ENCODE data around the gene CDS2.

Gene CDS2

DNA sequence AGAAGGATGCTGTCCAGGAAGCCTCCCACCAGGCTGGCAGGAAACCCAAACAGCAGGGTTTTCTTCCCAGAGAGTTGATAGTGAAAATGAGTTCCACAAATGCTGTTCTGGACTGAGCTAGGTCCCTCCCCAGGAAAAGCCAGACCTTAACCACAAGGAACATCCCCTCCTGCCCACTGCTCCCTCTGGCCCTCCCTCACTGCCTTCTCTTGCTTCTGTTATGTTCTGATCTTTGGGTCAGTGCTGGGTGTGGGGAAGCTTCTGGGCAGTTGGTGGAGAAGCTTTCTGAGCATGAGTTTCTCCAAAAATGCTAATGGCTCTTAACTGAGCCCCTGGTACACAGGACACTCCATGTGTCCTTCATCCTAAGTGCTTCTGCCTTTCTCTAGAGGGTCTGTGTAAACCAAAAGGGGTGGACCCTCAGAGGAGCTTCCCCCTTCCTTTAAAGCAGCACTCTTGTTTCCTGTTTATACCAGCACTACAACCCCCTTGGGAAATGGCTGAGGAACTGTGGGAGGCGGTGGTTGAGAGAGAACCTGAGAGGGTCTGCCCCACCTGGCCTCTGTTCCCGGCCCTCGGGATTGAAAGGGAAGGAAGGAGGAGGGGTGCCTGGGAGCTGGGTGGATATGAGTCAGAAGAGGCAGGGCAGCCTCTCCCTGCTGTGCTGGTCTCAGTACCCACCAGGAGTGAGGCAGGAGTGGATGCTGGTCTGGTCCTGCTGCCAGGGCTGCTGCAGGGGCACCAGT lies 42.0 kb downstream of the CDS2 start (continued):
- TF ChIP-seq, protein P1, sequence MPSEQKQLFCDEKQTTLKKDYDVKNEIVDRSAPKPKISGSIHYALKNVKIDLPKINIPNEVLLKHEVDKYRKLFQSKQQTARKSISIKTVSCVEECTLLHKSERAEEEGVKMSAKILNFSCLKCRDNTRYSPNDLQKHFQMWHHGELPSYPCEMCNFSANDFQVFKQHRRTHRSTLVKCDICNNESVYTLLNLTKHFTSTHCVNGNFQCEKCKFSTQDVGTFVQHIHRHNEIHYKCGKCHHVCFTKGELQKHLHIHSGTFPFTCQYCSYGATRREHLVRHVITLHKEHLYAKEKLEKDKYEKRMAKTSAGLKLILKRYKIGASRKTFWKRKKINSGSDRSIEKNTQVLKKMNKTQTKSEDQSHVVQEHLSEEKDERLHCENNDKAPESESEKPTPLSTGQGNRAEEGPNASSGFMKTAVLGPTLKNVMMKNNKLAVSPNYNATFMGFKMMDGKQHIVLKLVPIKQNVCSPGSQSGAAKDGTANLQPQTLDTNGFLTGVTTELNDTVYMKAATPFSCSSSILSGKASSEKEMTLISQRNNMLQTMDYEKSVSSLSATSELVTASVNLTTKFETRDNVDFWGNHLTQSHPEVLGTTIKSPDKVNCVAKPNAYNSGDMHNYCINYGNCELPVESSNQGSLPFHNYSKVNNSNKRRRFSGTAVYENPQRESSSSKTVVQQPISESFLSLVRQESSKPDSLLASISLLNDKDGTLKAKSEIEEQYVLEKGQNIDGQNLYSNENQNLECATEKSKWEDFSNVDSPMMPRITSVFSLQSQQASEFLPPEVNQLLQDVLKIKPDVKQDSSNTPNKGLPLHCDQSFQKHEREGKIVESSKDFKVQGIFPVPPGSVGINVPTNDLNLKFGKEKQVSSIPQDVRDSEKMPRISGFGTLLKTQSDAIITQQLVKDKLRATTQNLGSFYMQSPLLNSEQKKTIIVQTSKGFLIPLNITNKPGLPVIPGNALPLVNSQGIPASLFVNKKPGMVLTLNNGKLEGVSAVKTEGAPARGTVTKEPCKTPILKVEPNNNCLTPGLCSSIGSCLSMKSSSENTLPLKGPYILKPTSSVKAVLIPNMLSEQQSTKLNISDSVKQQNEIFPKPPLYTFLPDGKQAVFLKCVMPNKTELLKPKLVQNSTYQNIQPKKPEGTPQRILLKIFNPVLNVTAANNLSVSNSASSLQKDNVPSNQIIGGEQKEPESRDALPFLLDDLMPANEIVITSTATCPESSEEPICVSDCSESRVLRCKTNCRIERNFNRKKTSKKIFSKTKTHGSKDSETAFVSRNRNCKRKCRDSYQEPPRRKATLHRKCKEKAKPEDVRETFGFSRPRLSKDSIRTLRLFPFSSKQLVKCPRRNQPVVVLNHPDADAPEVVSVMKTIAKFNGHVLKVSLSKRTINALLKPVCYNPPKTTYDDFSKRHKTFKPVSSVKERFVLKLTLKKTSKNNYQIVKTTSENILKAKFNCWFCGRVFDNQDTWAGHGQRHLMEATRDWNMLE (tag by site-specific recombination; conservative IDR thresholded peaks at IDR 0.05; ENCODE audit: low read depth): no peak
- TF ChIP-seq ZNF530 (tag by site-specific recombination; IDR thresholded peaks at IDR 0.05; ENCODE audit: low read depth) (no peak), SP2 (tag by site-specific recombination; IDR thresholded peaks at IDR 0.05) (peak; percentile 41), ZBTB20 (tag by site-specific recombination; IDR thresholded peaks at IDR 0.05) (no peak; the same call in 1 of the 2 replicates), ZNF610 (tag by site-specific recombination; IDR thresholded peaks at IDR 0.05; ENCODE audit: borderline replicate concordance) (no peak), GLIS1 (tag by site-specific recombination; IDR thresholded peaks at IDR 0.05) (peak; percentile 92), ZIC2 (tag by site-specific recombination; IDR thresholded peaks at IDR 0.05) (peak; percentile 73)
- TF ChIP-seq, protein P2, sequence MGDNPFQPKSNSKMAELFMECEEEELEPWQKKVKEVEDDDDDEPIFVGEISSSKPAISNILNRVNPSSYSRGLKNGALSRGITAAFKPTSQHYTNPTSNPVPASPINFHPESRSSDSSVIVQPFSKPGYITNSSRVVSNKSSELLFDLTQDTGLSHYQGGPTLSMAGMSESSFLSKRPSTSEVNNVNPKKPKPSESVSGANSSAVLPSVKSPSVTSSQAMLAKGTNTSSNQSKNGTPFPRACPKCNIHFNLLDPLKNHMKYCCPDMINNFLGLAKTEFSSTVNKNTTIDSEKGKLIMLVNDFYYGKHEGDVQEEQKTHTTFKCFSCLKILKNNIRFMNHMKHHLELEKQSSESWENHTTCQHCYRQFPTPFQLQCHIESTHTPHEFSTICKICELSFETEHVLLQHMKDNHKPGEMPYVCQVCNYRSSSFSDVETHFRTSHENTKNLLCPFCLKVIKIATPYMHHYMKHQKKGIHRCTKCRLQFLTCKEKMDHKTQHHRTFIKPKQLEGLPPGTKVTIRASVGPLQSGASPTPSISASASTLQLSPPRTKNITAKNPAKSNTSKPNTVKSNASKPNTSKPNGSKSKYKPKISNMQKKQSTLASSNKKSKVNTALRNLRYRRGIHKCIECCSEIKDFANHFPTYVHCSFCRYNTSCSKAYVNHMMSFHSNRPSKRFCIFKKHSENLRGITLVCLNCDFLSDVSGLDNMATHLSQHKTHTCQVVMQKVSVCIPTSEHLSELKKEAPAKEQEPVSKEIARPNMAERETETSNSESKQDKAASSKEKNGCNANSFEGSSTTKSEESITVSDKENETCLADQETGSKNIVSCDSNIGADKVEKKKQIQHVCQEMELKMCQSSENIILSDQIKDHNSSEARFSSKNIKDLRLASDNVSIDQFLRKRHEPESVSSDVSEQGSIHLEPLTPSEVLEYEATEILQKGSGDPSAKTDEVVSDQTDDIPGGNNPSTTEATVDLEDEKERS (tag by site-specific recombination; IDR thresholded peaks at IDR 0.05): no peak
- TF ChIP-seq, protein P3, sequence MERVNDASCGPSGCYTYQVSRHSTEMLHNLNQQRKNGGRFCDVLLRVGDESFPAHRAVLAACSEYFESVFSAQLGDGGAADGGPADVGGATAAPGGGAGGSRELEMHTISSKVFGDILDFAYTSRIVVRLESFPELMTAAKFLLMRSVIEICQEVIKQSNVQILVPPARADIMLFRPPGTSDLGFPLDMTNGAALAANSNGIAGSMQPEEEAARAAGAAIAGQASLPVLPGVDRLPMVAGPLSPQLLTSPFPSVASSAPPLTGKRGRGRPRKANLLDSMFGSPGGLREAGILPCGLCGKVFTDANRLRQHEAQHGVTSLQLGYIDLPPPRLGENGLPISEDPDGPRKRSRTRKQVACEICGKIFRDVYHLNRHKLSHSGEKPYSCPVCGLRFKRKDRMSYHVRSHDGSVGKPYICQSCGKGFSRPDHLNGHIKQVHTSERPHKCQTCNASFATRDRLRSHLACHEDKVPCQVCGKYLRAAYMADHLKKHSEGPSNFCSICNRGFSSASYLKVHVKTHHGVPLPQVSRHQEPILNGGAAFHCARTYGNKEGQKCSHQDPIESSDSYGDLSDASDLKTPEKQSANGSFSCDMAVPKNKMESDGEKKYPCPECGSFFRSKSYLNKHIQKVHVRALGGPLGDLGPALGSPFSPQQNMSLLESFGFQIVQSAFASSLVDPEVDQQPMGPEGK (tag by site-specific recombination; IDR thresholded peaks at IDR 0.05): 0 out of 2 replicates have a peak, but pooled peaks have one; percentile 12
- TF ChIP-seq, protein P4, sequence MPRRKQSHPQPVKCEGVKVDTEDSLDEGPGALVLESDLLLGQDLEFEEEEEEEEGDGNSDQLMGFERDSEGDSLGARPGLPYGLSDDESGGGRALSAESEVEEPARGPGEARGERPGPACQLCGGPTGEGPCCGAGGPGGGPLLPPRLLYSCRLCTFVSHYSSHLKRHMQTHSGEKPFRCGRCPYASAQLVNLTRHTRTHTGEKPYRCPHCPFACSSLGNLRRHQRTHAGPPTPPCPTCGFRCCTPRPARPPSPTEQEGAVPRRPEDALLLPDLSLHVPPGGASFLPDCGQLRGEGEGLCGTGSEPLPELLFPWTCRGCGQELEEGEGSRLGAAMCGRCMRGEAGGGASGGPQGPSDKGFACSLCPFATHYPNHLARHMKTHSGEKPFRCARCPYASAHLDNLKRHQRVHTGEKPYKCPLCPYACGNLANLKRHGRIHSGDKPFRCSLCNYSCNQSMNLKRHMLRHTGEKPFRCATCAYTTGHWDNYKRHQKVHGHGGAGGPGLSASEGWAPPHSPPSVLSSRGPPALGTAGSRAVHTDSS (tag by site-specific recombination; IDR thresholded peaks at IDR 0.05): no peak
- TF ChIP-seq, protein P5, sequence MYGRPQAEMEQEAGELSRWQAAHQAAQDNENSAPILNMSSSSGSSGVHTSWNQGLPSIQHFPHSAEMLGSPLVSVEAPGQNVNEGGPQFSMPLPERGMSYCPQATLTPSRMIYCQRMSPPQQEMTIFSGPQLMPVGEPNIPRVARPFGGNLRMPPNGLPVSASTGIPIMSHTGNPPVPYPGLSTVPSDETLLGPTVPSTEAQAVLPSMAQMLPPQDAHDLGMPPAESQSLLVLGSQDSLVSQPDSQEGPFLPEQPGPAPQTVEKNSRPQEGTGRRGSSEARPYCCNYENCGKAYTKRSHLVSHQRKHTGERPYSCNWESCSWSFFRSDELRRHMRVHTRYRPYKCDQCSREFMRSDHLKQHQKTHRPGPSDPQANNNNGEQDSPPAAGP (tag by site-specific recombination; IDR thresholded peaks at IDR 0.05): peak; percentile 68; the same call in 1 of the 2 replicates

DNA sequence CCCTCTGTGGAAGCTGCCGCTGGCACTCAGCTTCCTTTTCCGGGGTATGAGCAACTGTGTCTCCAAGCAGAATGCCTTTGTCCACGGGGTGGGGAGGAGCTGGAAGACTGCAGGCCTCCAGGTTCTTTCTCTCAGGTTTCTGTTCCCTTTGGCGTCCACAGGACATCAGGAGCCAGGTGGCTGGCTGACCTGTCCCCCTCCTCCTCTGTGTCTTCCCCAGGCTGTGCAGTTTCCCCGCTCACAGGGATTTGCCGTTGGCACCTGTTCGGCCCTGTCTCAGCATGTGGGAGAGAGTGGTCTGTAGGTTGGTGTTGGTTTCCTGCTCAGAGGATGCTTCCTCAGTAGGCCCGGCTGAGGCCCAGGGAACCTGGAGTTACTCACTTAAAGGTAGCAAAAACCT lies 43.5 kb downstream of the CDS2 start:
- Histone ChIP-seq H3K36me3 (ENCODE audit: control insufficient read depth in 2 of 2, insufficient read depth in 1 of 2, low read length in 2 of 2) (peaks cover 0 to 22% of the 10 kb centered on the region in 2 experiments), H3K4me1 (ENCODE audit: control insufficient read depth, insufficient read depth, low read length) (peaks cover 15% of the 10 kb centered on the region), H3K9me3 (ENCODE audit: control insufficient read depth, insufficient read depth, low read depth, low read length) (no peaks in the 10 kb centered on the region), H3K27ac (ENCODE audit: extremely low read depth, low read depth, low read length) (no peak overlapping the region), H3K4me3 (ENCODE audit: low read depth, low read length) (no peak overlapping the region)
- POLR2A ChIA-PET: no interaction called here
- CTCF ChIA-PET: interaction anchor here (0.6 to 2.5 kb wide), 3 partner anchors 44 to 240 kb away, joined by 3 to 19 read pairs (median 5); partner anchors contain the start of gene CDS2
- TF ChIP-seq HOXC10 (CRISPR knock-in tag; IDR thresholded peaks at IDR 0.05): no peak
- no peak for TF ChIP-seq ZNF660 (tag by site-specific recombination; IDR thresholded peaks at IDR 0.05)
- TF ChIP-seq, protein P6, sequence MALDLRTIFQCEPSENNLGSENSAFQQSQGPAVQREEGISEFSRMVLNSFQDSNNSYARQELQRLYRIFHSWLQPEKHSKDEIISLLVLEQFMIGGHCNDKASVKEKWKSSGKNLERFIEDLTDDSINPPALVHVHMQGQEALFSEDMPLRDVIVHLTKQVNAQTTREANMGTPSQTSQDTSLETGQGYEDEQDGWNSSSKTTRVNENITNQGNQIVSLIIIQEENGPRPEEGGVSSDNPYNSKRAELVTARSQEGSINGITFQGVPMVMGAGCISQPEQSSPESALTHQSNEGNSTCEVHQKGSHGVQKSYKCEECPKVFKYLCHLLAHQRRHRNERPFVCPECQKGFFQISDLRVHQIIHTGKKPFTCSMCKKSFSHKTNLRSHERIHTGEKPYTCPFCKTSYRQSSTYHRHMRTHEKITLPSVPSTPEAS (tag by site-specific recombination; IDR thresholded peaks at IDR 0.05): no peak
- no peak for TF ChIP-seq ZNF544 (tag by site-specific recombination; IDR thresholded peaks at IDR 0.05)
- TF ChIP-seq, protein P7, sequence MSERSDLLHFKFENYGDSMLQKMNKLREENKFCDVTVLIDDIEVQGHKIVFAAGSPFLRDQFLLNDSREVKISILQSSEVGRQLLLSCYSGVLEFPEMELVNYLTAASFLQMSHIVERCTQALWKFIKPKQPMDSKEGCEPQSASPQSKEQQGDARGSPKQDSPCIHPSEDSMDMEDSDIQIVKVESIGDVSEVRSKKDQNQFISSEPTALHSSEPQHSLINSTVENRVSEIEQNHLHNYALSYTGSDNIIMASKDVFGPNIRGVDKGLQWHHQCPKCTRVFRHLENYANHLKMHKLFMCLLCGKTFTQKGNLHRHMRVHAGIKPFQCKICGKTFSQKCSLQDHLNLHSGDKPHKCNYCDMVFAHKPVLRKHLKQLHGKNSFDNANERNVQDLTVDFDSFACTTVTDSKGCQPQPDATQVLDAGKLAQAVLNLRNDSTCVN (tag by site-specific recombination; optimal IDR thresholded peaks at IDR 0.05): no peak

Measured in HEK293 (cell line).